Astrocyte (in vitro differentiated cells and primary cell): ENCODE measurements around the gene ABCA4.

ENCODE experiments used
- CTCF ChIP-seq: IDR thresholded peaks from 2 replicates; pipeline ENCODE4 v1.5.1; 2011; ENCODE audit warnings: low read depth, mild to moderate bottlenecking, inconsistent platforms, low read length, moderate library complexity; ENCODE audit not compliant: insufficient read depth
- EZH2 ChIP-seq: IDR thresholded peaks from 2 replicates; pipeline ENCODE4 v1.6.1; 2012; ENCODE audit warnings: mild to moderate bottlenecking, low read length, inconsistent platforms; ENCODE audit not compliant: insufficient read depth

- TF ChIP-seq CTCF: no peak
- no peak for TF ChIP-seq EZH2
These were observed 14.9 kb downstream of the ABCA4 start for GRCh38 chr1:94105957-94106529.
